Stimulated activated CD8-positive, alpha-beta memory T cell treated with anti-CD3 and anti-CD28 coated beads, Interleukin-2, amount 100 ng/mL, for 1 hour (primary cell): ENCODE results near the gene ACYP1.

Experiments
- DNase-seq, 2 donors: peaks; one replicate each; pipeline ENCODE4 v3.0.0-alpha.2; 2020; ENCODE audit warnings: low read depth in 2 of 2

ACYP1 gene

GRCh38 chr14:75040959-75041358 is 22.9 kb downstream of the ACYP1 start:
- DNase-seq, result no peak

DNA sequence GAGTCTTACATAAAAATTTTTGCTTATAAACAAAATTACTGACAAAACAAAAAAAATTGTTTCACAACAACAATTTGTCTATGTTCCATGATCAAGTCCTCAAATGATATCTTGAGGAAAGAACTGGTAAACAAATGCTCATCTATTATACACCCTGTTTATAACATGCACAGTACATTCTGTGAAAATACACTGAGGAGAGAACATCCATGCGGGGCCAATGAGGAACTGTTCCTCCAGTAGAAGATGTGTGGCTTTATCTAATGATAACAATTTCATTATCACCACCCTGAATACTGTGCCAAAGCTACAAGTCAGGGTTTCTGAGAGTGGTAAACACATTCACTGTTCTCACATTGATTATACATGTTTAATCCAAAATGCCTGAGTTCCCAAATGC is 23.3 kb downstream of the ACYP1 start:
- no peak for DNase-seq

DNA sequence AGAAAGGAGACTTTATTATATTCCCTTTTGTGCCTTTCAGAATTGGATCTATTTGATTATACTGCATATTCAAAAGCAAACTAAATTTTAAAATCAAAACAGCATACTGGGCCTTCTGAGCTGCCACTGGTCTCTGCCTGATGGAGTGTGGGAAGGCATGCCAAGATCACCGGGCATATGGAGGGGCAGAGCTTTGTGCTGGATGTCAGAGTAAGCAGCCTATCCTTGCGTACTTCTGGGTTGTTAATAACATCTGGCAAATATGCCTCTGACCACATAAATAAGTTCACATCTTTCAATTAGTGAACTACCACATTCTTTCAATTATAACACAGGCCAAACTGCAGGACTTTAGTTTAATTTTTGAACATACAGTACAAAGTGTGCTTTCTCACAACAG is 30.9 kb downstream of the ACYP1 start:
- DNase-seq, result no peak

DNA sequence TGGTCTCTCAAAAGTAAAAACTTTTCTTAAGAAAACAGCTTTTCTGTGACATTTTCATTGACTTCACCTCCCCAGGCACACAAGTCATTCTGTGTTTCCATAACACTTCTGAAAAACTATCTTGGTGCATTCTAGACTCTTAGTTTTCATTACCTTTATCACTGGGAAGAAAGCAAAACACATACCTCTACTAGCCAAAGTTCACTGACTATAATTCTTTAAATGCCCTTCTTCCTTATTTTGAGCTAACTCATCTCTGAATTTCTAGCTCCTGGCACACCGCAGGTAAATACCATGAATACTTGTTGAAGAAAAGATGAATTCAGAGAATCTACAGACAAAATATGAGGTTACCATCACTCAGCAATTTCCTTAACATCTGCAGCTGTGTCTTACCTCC is 33.7 kb downstream of the ACYP1 start:
- no peak for DNase-seq

DNA sequence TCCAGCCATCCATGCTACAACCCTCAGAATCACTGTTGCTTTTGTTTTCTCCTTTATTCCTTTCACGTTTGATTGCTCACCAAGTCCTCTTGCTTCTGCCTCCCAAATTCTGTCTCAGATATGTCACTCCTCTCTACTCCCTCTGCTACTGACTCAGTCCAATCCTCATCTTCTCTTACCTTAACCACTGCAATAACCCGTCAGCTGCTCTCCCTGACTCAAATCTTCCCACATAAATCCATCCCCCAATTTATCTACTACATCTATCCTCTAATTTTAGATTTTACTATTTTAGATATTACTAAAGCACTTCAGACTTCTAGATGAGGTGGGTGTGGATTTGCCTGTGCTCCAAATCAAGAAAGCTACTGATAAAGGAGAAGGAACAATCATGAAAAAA is 37.9 kb downstream of the ACYP1 start:
- DNase-seq, result no peak

GRCh38 chr14:75025082-75025481 is 38.7 kb downstream of the ACYP1 start:
- DNase-seq, result no peak

DNA sequence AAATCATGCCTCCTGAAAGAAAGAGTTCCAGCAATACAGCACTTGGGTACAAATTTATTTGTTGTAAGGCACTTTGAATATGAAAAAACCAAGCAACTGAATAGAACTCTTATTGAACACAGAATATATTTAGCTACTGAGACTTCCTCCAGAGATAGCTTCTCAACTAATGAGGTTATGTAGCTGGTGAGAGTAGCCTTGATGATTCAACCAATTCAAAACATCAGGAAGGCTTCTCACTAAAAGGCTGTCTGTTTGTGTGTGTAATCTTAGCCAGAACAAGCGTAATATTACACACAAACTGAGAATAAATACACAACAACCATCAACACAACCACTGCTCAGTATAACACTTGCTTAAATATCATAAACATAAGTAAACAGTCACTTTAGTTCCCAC is 40.7 kb downstream of the ACYP1 start:
- no peak for DNase-seq

GRCh38 chr14:75022655-75023054 is 41.2 kb downstream of the ACYP1 start:
- no peak for DNase-seq

- DNase-seq, result no peak
Measured at GRCh38 chr14:75018694-75019093, 45.1 kb downstream of the ACYP1 start.

- DNase-seq, result no peak
Measured at GRCh38 chr14:75016815-75017214, 47.0 kb downstream of the ACYP1 start.

DNA sequence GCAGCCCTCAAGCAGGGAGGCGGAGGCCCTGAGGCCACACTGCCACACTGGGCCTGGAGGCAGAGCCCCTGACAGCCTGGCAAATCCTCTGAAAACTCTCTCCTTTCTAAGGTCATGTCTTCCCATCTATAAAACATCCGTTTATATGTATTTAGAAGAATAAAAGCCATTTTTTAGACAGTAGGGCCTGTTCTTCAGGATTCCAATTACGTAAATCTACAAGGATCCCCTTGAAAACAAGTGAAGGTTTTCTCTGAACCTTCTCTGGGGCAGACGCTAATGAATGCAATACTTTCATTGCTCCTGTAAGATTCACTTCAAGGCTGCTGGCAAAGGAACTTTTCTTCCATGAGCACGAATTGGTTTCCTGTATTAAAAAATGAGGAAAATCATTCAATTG is 48.3 kb downstream of the ACYP1 start:
- DNase-seq, result no peak

GRCh38 chr14:75013290-75013689 is 50.5 kb downstream of the ACYP1 start:
- no peak for DNase-seq

DNA sequence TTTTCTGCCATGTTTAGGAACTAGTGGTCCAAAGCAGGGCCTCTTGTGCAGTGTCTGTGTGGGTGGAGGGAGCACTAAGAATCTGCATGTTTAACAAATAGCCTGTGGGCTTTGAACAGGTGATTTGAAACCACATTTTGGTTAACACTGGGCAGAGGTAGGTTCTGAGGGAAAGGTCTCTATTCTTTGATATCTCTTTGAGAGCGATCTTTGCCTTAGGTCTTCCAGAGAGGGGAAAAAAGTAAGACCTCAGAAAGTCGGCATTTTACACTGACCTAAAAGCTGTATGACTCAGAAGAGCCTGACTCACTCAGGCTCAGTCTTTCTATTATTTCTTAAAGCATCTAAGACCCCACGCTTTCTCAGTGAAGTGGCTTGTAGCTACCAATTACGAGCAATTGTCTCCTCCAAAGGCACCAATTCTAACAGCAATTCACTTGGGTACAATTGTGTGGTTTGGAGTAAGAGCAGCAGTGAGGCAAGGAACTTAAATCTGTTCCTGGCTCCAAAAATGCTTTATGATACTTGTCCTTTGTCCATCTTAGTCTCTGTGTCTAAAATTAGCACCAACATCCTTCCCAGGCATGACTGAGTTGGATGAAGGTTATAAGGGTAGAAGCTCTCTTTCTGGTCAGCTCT is 52.3 kb downstream of the ACYP1 start:
- no peak for DNase-seq

- no peak for DNase-seq
Measured at GRCh38 chr14:75010472-75011093, 53.2 kb downstream of the ACYP1 start.

GRCh38 chr14:75009176-75009575 is 54.6 kb downstream of the ACYP1 start:
- no peak for DNase-seq

DNA sequence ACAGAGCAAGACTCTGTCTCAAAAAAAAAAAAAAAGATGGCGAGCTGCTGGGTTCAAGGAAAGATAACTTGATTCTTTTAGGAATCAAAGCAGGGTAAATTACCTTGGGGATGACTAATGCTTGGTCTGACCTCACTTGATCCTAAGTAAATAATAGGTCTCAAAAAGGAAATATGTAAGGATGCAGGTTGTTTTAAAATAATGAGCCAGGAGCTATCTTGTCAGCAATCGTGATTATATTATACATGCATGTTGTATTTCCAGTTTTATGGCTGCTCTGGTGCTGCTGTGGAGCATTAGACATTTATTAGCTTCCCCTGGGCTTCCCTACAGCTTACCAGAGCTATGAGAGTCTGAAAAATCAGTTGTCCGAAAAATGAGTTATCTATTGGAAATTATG is 58.5 kb downstream of the ACYP1 start:
- no peak for DNase-seq

DNA sequence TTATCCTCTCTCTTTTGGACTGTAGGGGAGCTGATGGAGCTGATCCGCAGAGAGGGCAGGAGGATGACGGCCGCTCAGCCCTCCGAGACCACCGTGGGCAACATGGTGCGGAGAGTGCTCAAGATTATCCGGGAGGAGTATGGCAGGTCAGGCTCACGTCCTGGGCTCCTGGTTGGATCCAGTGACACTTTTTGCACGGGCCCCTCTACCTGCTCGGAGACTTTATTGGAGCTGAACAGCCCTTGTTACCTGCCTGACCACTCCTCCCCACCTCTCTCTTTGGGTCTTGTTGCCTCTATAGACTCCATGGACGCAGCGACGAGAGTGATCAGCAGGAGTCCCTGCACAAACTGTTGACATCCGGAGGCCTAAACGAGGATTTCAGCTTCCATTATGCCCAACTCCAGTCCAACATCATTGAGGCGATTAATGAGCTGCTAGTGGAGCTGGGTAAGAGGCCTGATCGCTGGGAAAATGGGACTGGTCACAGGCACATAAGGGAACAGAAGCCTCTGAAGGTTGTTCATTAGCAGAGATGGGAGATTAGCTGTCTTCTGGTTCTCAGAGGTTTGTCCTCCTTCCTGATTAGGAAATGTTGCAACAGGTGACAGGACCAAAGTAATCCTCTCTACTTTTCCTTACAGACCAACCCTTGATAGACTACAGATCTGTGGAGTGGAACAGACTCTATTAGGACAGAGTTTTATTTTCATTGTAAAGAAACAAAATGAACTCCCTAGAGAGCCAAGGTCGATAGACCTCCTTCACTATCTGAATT is 60.4 kb downstream of the ACYP1 start:
- no peak for DNase-seq
